ENCODE data around the gene IQGAP2.
"Not testable (repeated sequence)": the region's sequence is repeated elsewhere in the genome, so short reads cannot be mapped to it uniquely, and the experiment has no call there.

IQGAP2 gene

DNA sequence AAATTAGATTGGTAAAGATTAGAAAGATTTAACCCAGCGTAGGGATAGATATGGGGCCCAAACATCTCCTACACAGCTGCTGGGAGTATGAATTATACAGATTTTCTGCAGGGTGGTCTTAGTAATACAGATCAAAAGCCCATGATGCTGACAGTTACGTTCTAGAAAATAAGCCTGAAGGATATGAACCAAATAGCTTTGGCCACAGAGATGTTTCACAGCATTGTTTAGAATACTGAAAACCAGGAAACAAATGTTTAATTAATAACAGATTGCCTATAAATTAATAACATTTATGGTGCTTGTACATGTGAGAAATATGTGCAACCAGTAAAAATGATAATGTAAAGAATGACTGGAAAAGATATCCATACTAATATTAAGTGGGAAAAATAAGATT lies 195.4 kb downstream of the IQGAP2 start:
- TF ChIP-seq SP1 (IDR thresholded peaks at IDR 0.05) (no peak), NFRKB (IDR thresholded peaks at IDR 0.05) (no peak), ARNT (IDR thresholded peaks at IDR 0.05) (no peak), FOXA1 (IDR thresholded peaks at IDR 0.05) (no peak), SUZ12 (IDR thresholded peaks at IDR 0.05) (no peak), FOXM1 (IDR thresholded peaks at IDR 0.05; ENCODE audit: borderline replicate concordance) (no peak), ELF4 (IDR thresholded peaks at IDR 0.05) (no peak), TARDBP (IDR thresholded peaks at IDR 0.05) (no peak)
- TF ChIP-seq, protein P1, sequence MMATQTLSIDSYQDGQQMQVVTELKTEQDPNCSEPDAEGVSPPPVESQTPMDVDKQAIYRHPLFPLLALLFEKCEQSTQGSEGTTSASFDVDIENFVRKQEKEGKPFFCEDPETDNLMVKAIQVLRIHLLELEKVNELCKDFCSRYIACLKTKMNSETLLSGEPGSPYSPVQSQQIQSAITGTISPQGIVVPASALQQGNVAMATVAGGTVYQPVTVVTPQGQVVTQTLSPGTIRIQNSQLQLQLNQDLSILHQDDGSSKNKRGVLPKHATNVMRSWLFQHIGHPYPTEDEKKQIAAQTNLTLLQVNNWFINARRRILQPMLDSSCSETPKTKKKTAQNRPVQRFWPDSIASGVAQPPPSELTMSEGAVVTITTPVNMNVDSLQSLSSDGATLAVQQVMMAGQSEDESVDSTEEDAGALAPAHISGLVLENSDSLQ (IDR thresholded peaks at IDR 0.05) = no peak
- ChIA-PET CTCF (interaction anchor here (1.0 kb wide), 1 partner anchor 176 kb away, joined by 5 read pairs; no protein-coding TSS in a partner anchor), POLR2A (no interaction called here)
- DNase-seq (ENCODE audit: extremely low spot score) = no peak

GRCh38 chr5:76600716-76601115 lies 197.6 kb downstream of the IQGAP2 start:
- CTCF ChIA-PET = interaction anchor here (0.9 to 3.7 kb wide), 4 partner anchors 38 to 174 kb away, joined by 3 to 25 read pairs (median 6); no protein-coding TSS in a partner anchor
- POLR2A ChIA-PET = no interaction called here
- no peak for DNase-seq (ENCODE audit: extremely low spot score)
- TF ChIP-seq NFRKB (IDR thresholded peaks at IDR 0.05) (no peak), L3MBTL2 (conservative IDR thresholded peaks at IDR 0.05) (no peak), ELF4 (IDR thresholded peaks at IDR 0.05) (no peak), ARNT (IDR thresholded peaks at IDR 0.05) (no peak), FOXM1 (IDR thresholded peaks at IDR 0.05; ENCODE audit: borderline replicate concordance) (no peak)

DNA sequence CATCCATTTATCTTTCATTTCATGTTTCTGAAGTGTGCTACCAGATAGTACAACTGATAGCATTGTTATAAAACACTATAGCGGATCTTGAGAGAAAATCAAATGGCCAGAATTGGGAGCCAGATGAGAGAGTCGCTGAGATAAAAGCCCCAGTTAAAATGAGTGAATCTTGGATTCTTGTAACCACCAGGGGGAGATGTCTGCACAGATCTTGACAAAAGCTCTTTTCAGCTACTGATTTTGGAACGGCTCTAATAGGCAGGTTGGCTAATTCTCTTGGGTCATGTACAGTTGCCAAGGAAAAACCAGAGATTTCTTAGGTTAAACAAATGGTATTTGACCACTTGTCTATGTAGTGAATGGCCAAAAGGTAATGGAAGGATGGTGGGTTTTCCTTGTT lies 198.4 kb downstream of the IQGAP2 start:
- TF ChIP-seq ELF4 (IDR thresholded peaks at IDR 0.05) = no peak
- TF ChIP-seq BHLHE40 (IDR thresholded peaks at IDR 0.05; ENCODE audit: borderline replicate concordance) = no peak
- TF ChIP-seq SUZ12 (IDR thresholded peaks at IDR 0.05) = no peak
- TF ChIP-seq FOXM1 (IDR thresholded peaks at IDR 0.05; ENCODE audit: borderline replicate concordance) = no peak
- no peak for TF ChIP-seq ARNT (IDR thresholded peaks at IDR 0.05)
- CTCF ChIA-PET = interaction anchor here (0.6 to 3.7 kb wide), 8 partner anchors 16 to 415 kb away, joined by 3 to 25 read pairs (median 4); no protein-coding TSS in a partner anchor
- POLR2A ChIA-PET = no interaction called here
- peak; percentile 62 for DNase-seq (ENCODE audit: extremely low spot score)

GRCh38 chr5:76602094-76602726 lies 199.1 kb downstream of the IQGAP2 start:
- no peak for TF ChIP-seq FOXK2 (IDR thresholded peaks at IDR 0.05)
- TF ChIP-seq, protein P1 (IDR thresholded peaks at IDR 0.05) = no peak
- TF ChIP-seq ELF4 (IDR thresholded peaks at IDR 0.05) = no peak
- TF ChIP-seq NFRKB (IDR thresholded peaks at IDR 0.05) = no peak
- TF ChIP-seq ZNF384 (IDR thresholded peaks at IDR 0.05) = no peak
- TF ChIP-seq SP1 (IDR thresholded peaks at IDR 0.05) = no peak
- POLR2A ChIA-PET = no interaction called here
- CTCF ChIA-PET = interaction anchor here (0.6 to 3.7 kb wide), 7 partner anchors 15 to 804 kb away, joined by 3 to 25 read pairs (median 5); no protein-coding TSS in a partner anchor
- DNase-seq (ENCODE audit: extremely low spot score) = no peak

DNA sequence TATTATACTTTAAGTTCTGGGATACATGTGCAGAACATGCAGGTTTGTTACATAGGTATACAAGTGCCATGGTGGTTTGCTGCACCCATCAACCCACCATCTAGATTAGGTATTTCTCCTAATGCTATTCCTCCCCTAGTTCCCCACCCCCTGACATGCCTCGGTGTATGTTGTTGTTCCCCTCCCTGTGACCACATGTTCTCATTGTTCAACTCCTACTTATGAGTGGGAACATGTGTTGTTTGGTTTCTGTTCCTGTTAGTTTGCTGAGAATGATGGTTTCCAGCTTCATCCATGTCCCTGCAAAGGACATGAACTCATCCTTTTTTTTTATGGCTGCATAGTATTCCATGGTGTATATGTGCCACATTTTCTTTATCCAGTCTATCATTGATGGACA lies 200.9 kb downstream of the IQGAP2 start:
- CTCF ChIA-PET; POLR2A ChIA-PET; DNase-seq (ENCODE audit: extremely low spot score): not testable (repeated sequence)

DNA sequence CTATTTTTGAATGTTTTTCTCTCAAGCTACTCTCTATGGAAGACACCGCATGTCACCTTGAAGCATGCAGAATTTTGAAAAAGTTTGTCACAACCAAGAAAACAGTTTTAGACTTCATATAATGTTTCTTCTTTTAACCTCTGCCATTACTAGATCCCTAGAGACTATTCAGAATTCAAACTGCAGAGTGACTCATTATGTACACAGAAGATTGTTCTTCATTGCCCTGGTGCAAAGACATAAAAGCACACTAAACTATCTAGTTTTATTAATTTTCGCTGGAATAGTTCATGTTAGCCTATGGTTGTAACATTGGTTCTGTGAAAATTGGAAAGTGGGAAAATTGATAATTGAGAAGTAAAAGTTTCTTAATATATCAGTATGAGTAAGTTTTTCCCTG lies 201.8 kb downstream of the IQGAP2 start:
- no peak for TF ChIP-seq FOXA1 (IDR thresholded peaks at IDR 0.05)
- no peak for TF ChIP-seq FOXM1 (IDR thresholded peaks at IDR 0.05; ENCODE audit: borderline replicate concordance)
- no peak for TF ChIP-seq FOXK2 (IDR thresholded peaks at IDR 0.05)
- no peak for TF ChIP-seq CTBP1 (IDR thresholded peaks at IDR 0.05; ENCODE audit: borderline replicate concordance)
- no peak for TF ChIP-seq NFRKB (IDR thresholded peaks at IDR 0.05)
- TF ChIP-seq, protein P1 (IDR thresholded peaks at IDR 0.05) = no peak
- no peak for TF ChIP-seq SP1 (IDR thresholded peaks at IDR 0.05)
- no peak for TF ChIP-seq ARNT (IDR thresholded peaks at IDR 0.05)
- TF ChIP-seq HDGF (IDR thresholded peaks at IDR 0.05; ENCODE audit: borderline replicate concordance) = no peak
- no peak for TF ChIP-seq LEF1 (IDR thresholded peaks at IDR 0.05; ENCODE audit: borderline replicate concordance)
- DNase-seq (ENCODE audit: extremely low spot score) = no peak
- POLR2A ChIA-PET = interaction anchor here (1.7 kb wide), 1 partner anchor 11 kb away, joined by 5 read pairs; no protein-coding TSS in a partner anchor
- CTCF ChIA-PET = no interaction called here

GRCh38 chr5:76606701-76607100 lies 203.6 kb downstream of the IQGAP2 start:
- ChIA-PET POLR2A (no interaction called here), CTCF (interaction anchor here (0.5 to 0.9 kb wide), 2 partner anchors 168 to 262 kb away, joined by 3 read pairs; no protein-coding TSS in a partner anchor)
- TF ChIP-seq BHLHE40 (IDR thresholded peaks at IDR 0.05; ENCODE audit: borderline replicate concordance) = no peak
- TF ChIP-seq L3MBTL2 (conservative IDR thresholded peaks at IDR 0.05) = no peak
- no peak for TF ChIP-seq CTBP1 (IDR thresholded peaks at IDR 0.05; ENCODE audit: borderline replicate concordance)
- TF ChIP-seq SP1 (IDR thresholded peaks at IDR 0.05) = no peak
- TF ChIP-seq ARNT (IDR thresholded peaks at IDR 0.05) = no peak
- no peak for DNase-seq (ENCODE audit: extremely low spot score)
